GM21515 (cell line): Measurements from ENCODE around the gene ABI1.

Experiments used
- ATAC-seq: cut with Tn5 transposase; IDR thresholded peaks from one replicate; pipeline ENCODE4 v1.9.1; 2021; ENCODE audit not compliant: unreplicated experiment

The ABI1 gene

GRCh38 chr10:26855186-26855585 lies 5.6 kb downstream of the ABI1 start:
- no peak for ATAC-seq

- ATAC-seq: no peak
Observed at GRCh38 chr10:26854524-26854923, 6.2 kb downstream of the ABI1 start.

GRCh38 chr10:26844396-26844975 lies 16.3 kb downstream of the ABI1 start:
- no peak for ATAC-seq

DNA sequence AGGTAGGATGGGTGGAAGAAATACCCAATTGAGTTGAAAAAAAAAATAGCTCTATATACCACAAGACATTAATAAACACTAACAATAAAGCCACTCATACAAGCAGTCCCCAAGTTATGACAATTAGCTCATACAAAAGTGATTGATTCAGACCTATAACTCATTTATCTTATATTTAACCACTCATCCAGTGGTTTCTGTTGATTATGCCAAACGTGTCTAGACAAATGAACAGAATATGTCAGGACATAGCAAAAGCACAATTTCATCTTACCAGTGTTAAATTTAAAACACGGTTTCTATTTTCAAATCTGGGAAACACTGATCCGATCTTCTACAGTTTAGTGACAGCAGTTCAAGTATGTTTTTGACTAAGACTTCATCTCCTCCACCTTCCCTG lies 17.0 kb downstream of the ABI1 start:
- no peak for ATAC-seq

GRCh38 chr10:26841733-26842317 lies 18.9 kb downstream of the ABI1 start:
- ATAC-seq: no peak

GRCh38 chr10:26840938-26841732 lies 19.6 kb downstream of the ABI1 start:
- ATAC-seq: no peak

DNA sequence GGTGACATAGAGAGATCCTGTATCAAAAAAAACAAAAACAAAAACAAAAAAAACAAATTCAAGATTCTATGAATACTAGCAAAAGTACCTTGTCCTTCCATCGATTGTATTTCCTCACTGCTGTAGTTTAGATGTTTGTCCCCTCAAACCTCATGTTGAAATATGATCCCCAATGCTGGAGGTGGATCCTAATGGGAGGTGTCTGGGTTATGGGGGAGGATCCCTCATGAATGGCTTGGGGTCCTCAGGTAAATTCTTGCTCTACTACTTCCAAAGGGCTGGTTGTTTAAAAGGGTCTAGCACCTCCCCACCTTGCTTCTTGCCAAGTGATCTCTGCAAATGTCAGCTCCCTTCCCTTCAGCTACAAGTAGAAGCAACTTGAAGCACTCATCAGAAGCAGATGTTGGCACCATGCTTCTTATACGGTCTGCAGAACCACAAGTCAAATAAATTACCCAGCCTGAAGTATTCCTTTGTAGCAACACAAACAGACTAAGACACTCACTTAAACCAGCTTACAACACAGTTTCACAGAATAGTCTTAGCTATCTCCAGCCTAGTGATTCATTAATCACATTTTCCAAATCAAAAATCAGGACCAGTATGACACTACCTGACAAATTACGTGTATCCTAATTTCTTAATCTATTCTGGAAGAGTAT lies 20.7 kb downstream of the ABI1 start:
- no peak for ATAC-seq

DNA sequence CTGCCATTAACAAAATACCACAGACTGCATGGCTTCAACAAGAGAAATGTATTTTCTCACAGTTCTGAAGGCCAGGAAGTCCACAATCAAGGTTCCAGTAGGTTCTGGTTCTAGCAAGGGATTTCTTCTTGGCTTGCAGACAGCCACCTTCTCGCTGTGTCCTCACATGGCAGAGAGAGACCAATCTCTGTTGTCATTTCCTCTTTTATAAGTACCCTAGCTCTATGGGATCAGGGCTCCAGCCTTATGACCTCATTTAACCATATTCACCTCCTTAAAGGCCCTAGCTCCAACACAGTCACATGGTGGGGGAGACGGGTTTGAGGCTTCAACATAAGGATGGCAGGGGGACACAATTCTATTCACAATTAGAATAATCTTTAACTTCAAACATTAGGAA lies 23.6 kb downstream of the ABI1 start:
- ATAC-seq: no peak

DNA sequence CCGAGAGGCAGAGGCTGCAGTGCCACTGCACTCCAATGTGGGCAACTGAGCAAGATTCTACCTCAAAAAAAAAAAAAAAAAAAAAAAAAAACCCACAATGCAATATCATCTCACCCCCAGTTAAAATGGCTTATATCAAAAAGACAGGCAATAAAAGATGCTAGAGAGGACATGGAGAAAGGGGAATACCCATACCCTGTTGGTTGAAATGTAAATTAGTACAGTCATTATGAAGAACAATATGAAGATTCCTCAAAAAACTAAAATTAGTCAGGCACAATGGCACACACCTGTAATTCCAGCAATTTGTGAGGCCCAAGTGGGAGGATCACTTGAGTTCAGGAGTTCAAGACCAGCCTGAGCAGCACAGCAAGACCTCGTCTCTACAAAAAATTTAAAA lies 25.7 kb downstream of the ABI1 start:
- ATAC-seq: no peak

DNA sequence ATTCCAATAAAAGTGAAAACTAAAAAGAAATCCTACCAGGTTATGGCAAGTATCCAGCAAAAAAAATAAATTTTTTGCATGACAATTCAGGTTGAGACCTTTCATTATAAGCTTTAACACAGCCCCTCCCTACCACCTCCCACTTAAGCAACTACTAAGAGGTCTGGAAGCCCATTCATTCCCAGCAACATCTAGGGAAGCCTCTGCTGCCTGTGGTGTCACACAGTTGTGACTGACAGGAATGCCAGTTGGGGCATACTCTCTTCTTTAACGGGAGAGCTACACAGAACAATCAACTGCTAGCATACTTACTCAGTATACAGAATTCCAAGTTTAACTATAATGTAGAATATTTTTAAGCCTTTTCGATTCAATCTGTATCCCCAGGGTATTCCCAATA lies 27.8 kb downstream of the ABI1 start:
- ATAC-seq: no peak

GRCh38 chr10:26831936-26832335 lies 28.8 kb downstream of the ABI1 start:
- ATAC-seq: no peak

DNA sequence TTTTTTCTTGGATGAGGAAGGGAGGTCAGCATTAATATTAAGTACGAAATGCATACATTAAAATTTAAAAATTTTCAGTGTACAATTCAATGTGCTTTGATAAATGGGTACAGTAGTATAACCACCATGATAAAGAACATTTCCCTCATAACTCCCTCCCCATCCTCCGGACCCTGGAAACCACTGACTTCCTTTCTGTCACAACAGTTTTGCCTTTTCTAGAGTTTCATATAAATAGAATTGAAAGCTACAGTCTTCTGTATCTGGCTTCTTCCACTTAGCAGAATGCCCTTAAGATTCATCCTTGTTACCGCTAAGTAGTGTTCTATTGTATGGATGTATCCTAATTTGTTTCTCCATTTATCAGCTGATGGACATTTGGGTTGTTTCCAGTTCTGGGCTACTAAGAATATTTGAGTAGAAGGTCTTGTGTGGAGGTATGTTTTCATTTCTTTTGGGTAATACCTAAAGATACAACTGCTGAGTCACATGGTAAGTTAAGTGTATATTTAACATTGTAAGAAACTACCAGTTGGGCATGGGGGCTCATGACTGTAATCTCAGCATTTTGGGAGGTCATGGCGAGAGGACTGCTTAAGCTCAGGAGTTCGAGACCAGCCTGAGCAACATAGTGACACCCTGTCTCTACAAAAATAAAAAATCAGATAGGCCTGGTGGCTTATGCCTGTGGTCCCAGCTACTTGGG lies 30.8 kb downstream of the ABI1 start:
- ATAC-seq: no peak

GRCh38 chr10:26824015-26824690 lies 36.6 kb downstream of the ABI1 start:
- ATAC-seq: no peak

GRCh38 chr10:26821699-26822570 lies 38.8 kb downstream of the ABI1 start:
- ATAC-seq: no peak

DNA sequence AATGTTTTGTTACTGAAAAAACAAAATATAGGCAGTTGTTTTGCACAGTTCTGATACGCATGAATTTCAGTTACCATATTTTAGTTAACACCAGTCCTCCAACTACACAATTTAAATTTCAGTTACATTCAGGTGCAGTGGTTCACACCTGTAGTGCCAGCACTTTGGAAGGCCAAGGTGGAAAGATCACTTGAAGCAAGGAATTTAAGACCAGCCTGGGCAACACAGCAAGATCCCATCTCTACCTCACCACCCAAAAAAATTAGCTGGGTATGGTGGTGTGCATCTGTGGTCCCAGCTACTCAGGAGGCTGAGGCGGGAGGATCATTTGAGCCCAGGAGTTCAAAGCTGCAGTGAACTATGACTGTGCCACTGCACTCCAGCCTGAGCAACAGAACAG lies 45.3 kb downstream of the ABI1 start:
- ATAC-seq: no peak

- ATAC-seq: no peak
Observed at GRCh38 chr10:26810435-26811026, 50.2 kb downstream of the ABI1 start.

- ATAC-seq: no peak
Observed at GRCh38 chr10:26809973-26810372, 50.8 kb downstream of the ABI1 start.

DNA sequence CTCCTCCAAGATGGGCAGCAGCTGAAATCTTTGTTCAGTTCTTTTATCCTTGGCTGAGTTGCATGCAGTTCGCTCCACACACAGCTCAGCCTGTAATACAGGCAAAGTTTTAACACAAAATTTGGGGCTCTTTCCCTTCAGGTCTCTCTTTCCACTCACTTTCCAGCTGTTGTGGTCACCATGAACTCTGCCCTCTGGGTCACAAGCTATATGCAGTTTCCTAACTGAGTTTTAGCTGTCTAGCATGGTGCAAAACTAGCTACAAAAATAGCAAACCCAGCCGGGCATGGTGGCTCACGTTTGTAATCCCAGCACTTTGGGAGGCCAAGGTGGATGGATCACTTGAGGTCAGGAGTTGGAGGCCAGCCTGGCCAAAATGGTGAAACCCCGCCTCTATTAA lies 53.2 kb downstream of the ABI1 start:
- ATAC-seq: no peak

DNA sequence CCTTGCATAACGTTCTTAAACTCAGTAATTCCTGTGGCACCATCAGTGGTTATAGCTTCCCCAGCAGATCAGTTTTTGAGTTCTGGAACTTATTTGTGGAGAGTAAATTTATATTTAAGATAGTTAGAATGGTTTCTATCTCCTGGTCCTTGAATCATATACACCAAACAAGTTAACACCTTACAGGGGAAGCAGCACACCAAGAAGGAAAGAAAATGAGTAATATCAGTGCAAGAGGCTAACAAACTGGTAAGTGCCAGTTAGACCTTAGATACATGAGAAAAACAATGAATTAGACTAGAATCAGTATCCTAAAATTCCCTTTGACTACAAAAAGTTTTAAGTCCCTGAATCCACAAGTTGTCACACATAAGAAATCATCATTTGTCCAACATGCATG lies 54.2 kb downstream of the ABI1 start:
- ATAC-seq: no peak
